Left lobe of liver (tissue), 2 donors: Measurements from ENCODE around the gene EPB41L2. TPM values are rescaled to one million over a fixed set of nuclear protein-coding genes. Genes with fewer than 3 reads are reported as not detected.
"Not testable (repeated sequence)": the region's sequence is repeated elsewhere in the genome, so short reads cannot be mapped to it uniquely, and the experiment has no call there.

Experiments used
- ATAC-seq: fragments of 200-7000 bp; cut with Tn5 transposase; one replicate; pipeline ENCODE4 v1.9.1; 2020; ENCODE audit warnings: mild to moderate bottlenecking, moderate library complexity
- DNase-seq: peaks from one replicate; pipeline ENCODE4 v3.0.0-alpha.2; 2020; ENCODE audit warnings: low spot score
- total RNA-seq: library from RNA; stranded (reverse); gene quantifications from one replicate; pipeline ENCODE4 v1.2.1, GENCODE V29; 2021
- donor health status: DM: no; HTN: no; CAD: no; lungs with moderate emphysema.
- donor health status: DM: no; HTN: yes; CAD: no.

EPB41L2 gene
- total RNA-seq, 1 donor from 2014 or later: 18.7 TPM

GRCh38 chr6:130825772-130826441 is 237.1 kb downstream of the EPB41L2 start:
- no peak for DNase-seq
- ATAC-seq: no peak

- no peak for DNase-seq
- ATAC-seq: peak; percentile 13
Measured at GRCh38 chr6:130824978-130825694, 237.9 kb downstream of the EPB41L2 start.

GRCh38 chr6:130822736-130823135 is 240.3 kb downstream of the EPB41L2 start:
- DNase-seq (no peak), ATAC-seq (no peak)

- DNase-seq (no peak), ATAC-seq (peak; percentile 92)
Measured at GRCh38 chr6:130815200-130816071, 247.6 kb downstream of the EPB41L2 start.

GRCh38 chr6:130814506-130814905 is 248.5 kb downstream of the EPB41L2 start:
- ATAC-seq (no peak), DNase-seq (no peak)

- ATAC-seq: peak; percentile 61
Measured at GRCh38 chr6:130811932-130812331, 251.1 kb downstream of the EPB41L2 start.

GRCh38 chr6:130810307-130811030 is 252.6 kb downstream of the EPB41L2 start:
- DNase-seq (no peak), ATAC-seq (no peak)

More at GRCh38 chr6:130811932-130812331, 251.1 kb downstream of the EPB41L2 start:
- no peak for DNase-seq

GRCh38 chr6:130801368-130801767 is 261.7 kb downstream of the EPB41L2 start:
- ATAC-seq, DNase-seq: not testable (repeated sequence)

- no peak for ATAC-seq
- no peak for DNase-seq
Measured at GRCh38 chr6:130797061-130797460, 266.0 kb downstream of the EPB41L2 start.

GRCh38 chr6:130796313-130796905 is 266.6 kb downstream of the EPB41L2 start:
- peak; percentile 51 for DNase-seq
- peak; percentile 98 for ATAC-seq

GRCh38 chr6:130794738-130795137 is 268.3 kb downstream of the EPB41L2 start:
- DNase-seq: no peak
- no peak for ATAC-seq

- ATAC-seq: no peak
Measured at GRCh38 chr6:130794010-130794697, 268.9 kb downstream of the EPB41L2 start.

More at GRCh38 chr6:130794010-130794697, 268.9 kb downstream of the EPB41L2 start:
- no peak for DNase-seq

Other genes with a start within 250 kb of the EPB41L2 start
- gene SMLR1, start 235.8 kb downstream of the EPB41L2 start, total RNA-seq: 22.2 TPM
- gene AKAP7, start 72.2 kb upstream of the EPB41L2 start, total RNA-seq: 8.4 TPM